DMS 273 (cell line): ENCODE results near the gene ARID5B.

Source experiments
- DNase-seq: peaks from one replicate; lab custom pipeline; 2025; ENCODE audit not compliant: unreplicated experiment; lab: John Stamatoyannopoulos, UW

The ARID5B gene

GRCh38 chr10:62069452-62070178 lies 168.1 kb downstream of the ARID5B start:
- DNase-seq = no peak

- no peak for DNase-seq
Measured at GRCh38 chr10:62071846-62072281, 170.4 kb downstream of the ARID5B start.

GRCh38 chr10:62072901-62073300 lies 171.4 kb downstream of the ARID5B start:
- DNase-seq = no peak

DNA sequence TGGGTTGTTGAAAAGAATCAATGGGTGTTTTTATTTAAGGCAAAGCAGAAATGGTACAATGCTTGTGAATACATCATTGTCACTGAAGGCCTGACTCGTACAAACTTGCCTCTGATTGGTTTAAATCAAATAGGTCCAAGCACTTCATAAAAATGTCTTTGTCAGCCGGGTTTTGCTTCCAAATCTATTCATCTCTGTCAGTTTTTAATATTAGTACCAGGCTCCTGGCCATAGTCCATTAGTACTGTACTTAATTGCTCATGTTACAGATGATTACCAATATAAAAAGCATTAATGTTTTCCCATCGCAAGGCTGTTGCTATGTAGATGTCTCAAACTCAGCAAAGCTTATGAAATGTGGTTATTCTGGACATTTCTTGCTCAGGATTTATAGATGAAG lies 171.9 kb downstream of the ARID5B start:
- DNase-seq = no peak

DNA sequence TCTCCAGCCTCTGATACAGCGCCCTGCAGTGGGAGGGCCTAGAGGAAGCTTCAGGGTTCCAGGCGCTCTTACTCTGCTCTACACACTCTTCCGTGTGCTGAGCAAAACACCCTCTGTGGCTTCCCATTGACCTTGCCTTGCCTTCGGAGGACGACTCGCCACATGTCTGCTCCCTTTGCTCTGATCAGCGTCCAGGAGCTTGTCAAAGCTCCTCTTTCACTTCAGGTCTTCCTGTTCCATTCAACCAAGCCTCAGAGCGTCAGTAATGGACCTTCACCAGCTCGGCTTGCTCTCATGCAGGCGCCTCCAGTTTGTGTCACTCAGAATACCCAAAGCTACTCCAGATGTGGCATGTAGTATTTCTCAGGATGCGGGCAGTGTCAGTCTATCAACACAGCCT lies 173.9 kb downstream of the ARID5B start:
- DNase-seq = no peak

GRCh38 chr10:62075912-62076311 lies 174.4 kb downstream of the ARID5B start:
- no peak for DNase-seq

DNA sequence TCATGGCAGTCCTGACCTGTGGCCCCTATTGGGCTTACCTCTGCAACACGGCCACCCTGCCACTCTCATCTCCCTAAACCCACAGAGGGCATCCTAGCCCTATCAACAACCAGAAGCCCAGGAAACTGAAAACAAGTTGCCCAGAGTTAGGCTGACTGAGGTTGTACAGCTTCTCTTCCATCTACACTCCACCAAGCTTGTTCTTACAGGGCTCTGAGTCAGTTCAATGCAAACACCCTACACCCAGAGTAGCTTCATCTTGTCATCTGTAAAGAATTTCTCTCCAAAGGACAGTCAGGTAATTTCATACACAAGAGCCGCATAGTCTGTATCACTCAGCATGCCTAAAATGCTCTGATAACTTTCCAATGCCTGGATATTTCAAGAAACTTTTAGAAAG lies 175.4 kb downstream of the ARID5B start:
- DNase-seq = no peak

DNA sequence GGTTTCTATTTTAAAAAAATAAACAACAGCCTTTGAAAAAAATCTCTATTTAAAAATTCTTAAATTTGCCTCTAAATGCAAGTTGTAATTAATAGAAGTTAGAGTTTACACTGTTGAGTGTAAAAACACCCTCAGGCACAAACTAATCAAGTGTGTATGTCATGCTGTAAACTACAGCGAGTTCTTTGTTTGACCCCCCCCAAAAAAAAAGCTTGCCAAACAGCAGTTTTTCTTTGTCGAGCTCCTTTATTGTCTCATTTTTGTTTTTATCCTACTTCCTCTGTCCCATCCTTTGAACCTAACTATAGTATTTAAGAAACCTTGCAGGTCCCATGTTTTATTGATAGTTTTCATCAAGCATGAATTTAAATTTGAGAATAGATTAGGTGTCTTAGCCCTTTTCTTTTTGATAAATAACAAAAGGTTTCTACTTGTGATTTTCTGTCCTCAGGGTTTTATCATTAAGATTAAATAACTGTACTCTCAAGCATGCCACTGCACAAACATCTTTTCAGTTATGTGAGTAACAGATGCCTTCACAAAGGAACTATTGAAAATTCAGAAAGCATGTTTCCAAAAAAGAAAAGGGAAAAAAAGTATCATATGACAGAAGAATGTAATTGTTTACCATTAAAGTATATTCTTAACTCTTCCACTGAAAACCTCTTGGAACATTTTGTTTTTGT lies 176.0 kb downstream of the ARID5B start:
- no peak for DNase-seq

DNA sequence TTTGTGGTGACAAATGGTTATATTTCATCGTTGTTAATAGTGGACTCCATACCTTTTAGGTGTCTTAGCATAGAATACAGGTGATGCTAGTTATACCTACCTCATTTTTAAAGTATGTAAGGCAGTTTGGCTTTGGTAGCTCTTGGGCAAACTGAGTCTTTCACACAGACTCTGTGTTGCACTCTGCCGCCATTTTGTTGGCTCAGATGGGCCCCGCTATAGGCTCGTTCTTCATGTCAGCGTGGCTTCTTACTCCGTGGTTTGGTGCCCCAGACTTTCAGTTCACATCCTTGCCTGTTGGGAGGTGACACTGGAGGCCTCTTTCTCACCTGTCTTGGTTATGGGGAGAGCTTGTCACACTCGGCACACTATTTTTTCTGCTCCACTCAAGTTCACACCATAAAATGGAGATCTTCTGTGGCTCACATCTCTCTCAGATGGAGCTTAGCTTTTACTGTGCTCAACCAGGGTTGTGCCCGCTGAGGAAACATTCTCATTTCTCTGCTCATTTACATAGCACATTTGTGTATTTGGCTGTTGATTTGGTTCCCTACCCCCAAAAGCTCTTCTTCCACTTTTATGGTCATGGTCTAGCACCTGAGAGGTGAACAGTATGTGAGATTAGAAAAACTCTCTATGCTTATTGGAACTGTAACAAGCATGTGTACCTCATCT lies 178.5 kb downstream of the ARID5B start:
- DNase-seq = no peak

GRCh38 chr10:62080905-62081304 lies 179.4 kb downstream of the ARID5B start:
- no peak for DNase-seq

GRCh38 chr10:62081341-62082270 lies 180.1 kb downstream of the ARID5B start:
- peak; percentile 6 for DNase-seq

DNA sequence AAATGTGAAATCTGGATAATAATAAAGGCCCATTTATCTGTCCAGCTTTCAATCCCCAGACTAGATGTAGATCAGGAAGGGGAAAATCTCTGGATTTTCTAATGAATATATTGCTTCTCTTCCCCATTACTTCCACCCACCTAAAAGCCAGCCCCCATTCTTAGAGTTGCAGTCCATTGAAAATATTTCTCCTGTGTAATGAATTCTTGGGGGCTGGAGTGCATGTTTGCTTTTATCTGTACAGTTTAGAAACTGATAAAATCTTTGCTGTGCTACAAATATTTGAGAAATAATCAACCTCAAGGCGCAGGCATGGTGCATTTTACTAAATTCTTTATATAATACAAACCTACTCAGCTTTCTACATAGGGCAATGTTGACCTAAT lies 180.8 kb downstream of the ARID5B start:
- DNase-seq = no peak

GRCh38 chr10:62082729-62083411 lies 181.4 kb downstream of the ARID5B start:
- peak; percentile 4 for DNase-seq

DNA sequence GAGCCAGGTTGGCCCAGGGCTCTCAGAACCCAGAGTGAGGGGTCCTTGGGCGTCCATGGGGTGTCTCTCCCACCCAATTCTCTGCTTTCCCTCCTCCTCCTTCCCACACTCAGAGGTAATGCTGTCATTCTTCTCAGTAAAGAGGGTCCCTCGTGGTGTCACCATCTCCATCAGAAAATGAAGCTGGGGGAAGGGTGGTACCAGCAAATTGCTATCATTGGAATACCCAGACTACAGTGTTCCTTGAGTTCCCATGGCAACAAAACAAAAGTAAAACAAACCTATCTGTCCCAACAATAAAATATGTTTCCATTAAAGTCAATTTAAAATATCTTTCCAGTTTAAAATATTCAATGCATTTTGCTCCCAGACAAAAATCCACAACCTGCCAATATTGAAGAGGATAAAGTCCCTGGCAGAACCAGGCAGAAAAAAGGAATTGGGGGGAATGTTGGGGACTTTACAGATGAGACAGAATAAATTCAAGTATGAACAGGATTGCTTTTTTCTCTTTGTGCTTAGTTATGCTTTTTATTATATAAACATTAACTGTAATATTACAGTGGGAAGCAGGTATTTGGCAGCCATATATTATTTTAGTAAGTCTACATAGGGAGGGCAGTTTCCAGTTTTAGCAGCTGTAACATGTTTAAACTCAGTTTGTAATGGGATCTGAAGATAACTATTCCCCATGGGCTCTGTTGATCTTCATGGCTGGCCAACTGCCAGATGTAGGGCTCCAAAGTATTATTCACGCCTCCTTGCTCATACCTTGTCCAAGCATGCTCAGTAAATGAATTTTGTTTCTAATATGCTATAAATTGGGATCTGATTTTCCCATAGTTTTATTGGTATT lies 182.1 kb downstream of the ARID5B start:
- DNase-seq = peak; percentile 86

GRCh38 chr10:62084451-62084850 lies 183.0 kb downstream of the ARID5B start:
- no peak for DNase-seq

- DNase-seq = no peak
Measured at GRCh38 chr10:62085404-62085803, 183.9 kb downstream of the ARID5B start.

- DNase-seq = no peak
Measured at GRCh38 chr10:62085821-62086220, 184.3 kb downstream of the ARID5B start.

DNA sequence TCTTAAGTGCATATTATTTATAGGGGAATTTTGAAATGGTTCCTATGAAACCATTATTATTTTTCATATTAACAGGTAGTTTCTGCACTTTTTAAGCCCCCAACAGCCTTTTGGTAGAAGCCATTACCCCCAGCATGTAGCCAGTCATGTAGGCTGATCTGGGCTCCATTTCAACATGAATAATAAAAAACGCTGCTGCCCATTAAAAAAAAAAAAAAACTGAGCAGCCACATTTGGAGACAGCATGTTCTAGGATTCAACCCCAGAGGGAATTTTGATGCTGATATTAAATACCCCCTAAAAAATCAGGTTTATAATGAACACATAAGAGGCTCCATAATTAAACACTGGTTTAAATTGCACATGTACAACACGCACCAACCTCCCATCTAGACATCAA lies 185.8 kb downstream of the ARID5B start:
- DNase-seq = no peak

DNA sequence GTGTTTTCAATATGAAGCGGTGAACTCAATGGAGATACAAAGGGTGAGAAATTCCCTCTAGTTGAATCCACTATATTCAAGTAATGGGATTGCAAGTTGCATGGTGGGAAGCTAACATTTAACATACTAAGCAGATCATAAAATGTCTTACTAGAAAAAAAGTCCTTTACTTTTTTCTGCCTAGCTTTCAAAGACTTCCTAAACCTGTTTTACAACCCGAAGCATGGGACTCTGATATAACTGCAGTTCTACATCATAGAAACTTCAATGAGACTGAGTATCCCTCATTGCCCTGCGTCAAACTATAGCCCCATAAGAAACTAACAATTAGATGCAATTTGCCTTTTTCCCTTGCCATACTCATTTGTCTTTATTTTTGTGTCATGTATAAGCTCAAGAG lies 187.3 kb downstream of the ARID5B start:
- no peak for DNase-seq
